HG02588 (cell line): ENCODE measurements around the gene KHDC4.

Source experiments
- ATAC-seq: cut with Tn5 transposase; IDR thresholded peaks from one replicate; pipeline ENCODE4 v1.9.1; 2021; ENCODE audit warnings: mild to moderate bottlenecking, moderate library complexity; ENCODE audit not compliant: unreplicated experiment

Gene KHDC4

DNA sequence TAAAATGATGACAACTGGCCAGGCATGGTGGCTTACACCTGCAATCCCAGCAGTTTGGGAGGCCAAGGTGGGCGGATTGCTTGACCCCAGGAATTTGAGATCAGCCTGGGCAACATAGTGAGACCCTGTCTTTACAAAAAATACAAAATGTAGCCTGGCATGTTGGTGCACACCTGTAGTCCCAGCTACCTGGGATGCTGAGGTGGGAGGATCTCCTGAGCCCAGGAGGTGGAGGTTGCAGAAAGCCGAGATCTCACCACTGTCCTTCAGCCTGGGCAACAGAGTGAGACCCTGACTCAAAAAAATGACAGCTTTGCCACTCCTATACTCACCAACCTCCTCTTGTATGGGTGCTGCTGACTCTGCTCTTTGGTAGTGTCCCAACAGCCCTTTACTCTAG is 56.3 kb downstream of the KHDC4 start:
- ATAC-seq: no peak

GRCh38 chr1:155873860-155874259 is 60.4 kb downstream of the KHDC4 start:
- ATAC-seq: no peak

DNA sequence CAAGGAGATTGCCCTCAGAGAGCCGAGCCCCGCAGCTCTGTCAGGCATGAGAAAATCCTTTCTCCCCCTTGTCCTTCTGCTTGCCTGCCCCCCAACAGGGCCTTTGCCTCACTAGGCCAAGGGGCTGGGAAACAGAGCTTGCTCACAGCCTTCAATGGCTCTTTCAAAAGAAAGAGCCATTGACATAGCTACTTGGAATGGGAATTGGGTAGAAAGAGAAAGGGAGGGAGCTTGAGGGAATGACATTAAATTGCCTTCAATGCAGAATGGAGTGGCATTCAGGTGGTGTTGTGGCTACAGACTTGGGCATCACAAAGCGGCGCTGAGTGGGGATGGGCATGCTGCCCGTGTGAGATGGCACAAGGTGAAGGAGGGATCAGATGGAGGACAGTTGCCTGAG is 61.7 kb downstream of the KHDC4 start:
- no peak for ATAC-seq

- ATAC-seq: no peak
These were observed 62.8 kb downstream of the KHDC4 start for GRCh38 chr1:155871390-155871789.

GRCh38 chr1:155867766-155868165 is 66.4 kb downstream of the KHDC4 start:
- ATAC-seq: no peak

DNA sequence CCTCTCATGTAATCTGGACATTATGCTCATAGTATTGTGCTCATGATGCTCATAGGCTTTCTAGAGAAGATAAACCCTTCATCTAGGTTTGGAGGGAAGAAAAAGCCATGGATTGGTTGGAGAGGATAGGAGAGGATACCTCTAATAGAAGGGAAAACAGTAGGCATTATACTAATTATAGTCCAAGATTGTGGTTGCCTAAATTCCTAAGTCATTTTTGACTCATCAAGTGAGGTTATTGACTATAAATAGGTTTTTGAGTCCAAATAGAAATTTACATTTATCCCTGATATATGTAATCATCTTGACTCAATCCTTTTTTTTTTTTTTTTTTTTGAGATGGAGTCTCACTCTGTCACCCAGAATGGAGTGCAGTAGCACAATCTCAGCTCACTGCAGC is 69.8 kb downstream of the KHDC4 start:
- no peak for ATAC-seq
